GM18498 (cell line): ENCODE results near the gene ANG.
"Not testable (repeated sequence)": the region's sequence is repeated elsewhere in the genome, so short reads cannot be mapped to it uniquely, and the experiment has no call there.

Experiments
- ATAC-seq: cut with Tn5 transposase; IDR thresholded peaks from one replicate; pipeline ENCODE4 v1.9.1; 2021; ENCODE audit warnings: mild to moderate bottlenecking, moderate library complexity; ENCODE audit not compliant: unreplicated experiment

ANG gene

GRCh38 chr14:20697273-20698017 lies 8.9 kb downstream of the ANG start:
- no peak for ATAC-seq

DNA sequence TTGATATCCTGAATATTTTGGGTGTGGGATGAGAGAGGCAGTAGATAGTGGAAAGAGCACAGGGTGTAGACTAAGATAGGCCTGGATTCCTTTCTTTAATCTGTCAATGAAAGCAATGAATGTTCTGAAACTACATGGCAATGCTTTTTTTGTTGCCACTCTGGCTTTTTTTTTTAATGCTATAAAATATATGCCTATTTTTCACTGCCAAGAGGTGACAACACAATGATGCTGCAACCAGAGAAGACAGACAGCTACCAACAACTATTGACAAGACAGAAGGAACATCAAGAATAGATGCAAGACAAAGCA lies 9.4 kb downstream of the ANG start:
- ATAC-seq: no peak

DNA sequence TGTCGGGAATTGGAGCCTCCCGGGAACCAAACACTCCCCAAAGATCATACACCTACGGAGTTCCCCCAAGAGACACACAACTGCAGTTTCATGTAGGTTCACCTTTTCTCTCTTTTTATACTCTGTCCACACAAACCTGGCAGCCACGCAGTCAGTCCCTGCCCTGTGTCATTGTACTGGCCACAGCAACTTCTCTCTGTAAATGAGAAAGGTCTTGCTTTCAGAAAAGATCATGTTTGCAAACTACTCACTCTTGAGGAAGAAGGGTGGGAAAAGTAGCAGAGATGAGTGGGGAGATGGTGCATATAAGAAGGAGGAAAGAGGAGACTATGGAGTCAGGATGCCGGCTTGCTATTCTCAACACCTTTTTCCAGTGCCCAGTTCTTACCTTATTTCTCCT lies 10.4 kb downstream of the ANG start:
- ATAC-seq: no peak

DNA sequence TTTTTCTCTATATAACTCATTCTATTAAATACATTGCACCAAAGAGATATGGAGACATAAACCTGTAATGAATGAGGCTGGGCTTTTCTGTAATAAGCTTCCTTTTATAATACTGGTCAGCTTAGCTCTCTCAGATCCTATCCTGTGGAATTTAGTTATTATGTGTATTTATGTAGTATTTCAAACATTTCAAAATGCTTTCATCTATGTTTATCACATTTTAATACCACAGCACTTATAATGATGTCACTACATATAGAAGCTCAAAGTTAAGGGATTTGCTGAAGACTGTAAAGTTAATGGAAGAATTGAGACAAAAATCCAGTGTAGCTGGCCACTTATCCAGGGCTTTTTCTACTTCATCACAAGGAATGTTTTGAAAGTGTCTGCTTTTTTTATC lies 11.4 kb downstream of the ANG start:
- no peak for ATAC-seq

DNA sequence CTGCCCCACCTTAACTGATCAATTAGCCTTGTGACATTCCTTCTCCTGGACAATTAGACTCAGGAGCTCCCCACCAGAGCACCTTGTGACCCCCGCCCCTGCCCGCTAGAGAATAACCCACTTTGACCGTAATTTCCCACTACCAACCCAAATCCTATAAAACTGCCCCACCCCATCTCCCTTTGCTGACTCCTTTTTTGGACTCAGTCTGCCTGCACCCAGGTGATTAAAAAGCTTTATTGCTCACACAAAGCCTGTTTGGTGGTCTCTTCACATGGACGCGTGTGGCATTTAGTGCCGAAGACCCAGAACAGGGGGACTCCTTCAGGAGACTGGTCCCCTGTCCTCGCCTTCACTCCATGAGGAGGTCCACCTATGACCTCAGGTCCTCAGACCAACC lies 12.4 kb downstream of the ANG start:
- not testable (repeated sequence) for ATAC-seq

GRCh38 chr14:20706657-20707355 lies 18.2 kb downstream of the ANG start:
- ATAC-seq: no peak

- no peak for ATAC-seq
These were observed 19.1 kb downstream of the ANG start for GRCh38 chr14:20707622-20708021.

DNA sequence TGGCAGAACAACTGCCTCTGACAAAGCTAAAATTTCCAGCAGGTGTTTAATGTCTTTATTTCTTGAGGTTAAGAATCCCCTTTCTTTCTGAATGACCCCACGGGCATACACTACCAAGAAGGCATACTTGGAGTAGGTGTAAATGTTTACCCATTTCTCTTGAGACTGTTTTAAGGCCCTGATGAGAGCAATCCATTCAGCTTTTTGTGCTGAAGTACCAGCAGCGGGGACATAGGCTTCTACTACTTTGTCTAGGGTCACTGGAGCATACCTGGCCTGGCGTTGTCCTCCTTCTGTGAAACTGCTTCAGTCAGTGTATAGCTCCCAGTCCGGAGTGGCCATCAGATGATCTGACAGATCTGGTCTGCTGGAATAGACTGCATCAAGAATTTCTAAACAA lies 22.7 kb downstream of the ANG start:
- ATAC-seq: no peak

DNA sequence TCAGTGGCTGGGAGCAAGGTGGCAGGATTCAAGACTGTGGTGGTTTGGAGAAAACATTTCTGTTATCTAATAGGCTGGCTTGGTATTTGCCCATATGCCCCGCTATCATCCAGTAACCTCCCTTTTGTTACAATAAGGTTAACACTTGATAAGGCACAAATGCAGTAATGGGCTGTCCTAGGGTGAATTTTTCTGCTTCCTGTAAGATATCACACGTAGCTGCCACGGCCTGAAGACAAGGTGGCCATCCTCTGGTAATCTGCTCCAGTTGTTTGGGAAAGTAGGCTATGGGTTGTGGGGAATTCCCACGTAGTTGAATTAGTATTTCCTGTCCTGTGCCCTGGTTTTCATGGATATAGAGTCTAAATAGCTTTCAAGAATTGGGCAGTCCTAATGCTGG lies 23.1 kb downstream of the ANG start:
- ATAC-seq: no peak

- no peak for ATAC-seq
These were observed 24.3 kb downstream of the ANG start for GRCh38 chr14:20712904-20713303.

DNA sequence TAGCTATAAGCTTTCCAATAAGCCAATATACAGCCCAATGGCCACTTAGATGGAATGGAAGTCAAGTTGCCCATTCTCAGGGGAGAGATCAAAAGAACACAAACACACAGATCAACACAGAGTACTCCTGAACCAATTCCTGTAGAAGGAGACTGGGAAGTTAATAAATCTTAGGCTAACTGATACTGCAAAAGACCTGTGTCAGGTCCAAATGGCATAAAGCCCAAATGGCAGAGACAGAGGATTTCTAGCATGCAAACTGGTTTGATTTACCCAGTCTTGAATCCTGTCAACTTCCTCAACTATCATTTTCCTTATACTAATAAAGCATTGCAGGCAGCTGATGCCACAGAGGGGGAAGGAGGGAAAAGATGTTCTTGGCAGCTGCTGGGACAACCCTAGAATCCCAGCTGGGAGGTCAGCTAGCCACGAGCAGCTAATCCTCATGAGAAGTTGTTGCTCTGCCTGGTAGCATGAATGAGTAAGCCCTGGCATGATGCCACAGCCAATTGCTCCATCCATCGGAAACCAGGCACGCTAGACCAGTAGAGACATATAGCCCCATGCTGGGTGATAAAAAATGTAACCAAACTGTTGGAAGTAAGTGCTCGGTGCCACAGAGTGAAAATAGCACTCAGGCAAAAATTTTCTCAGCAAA lies 26.2 kb downstream of the ANG start:
- no peak for ATAC-seq

- no peak for ATAC-seq
These were observed 31.2 kb downstream of the ANG start for GRCh38 chr14:20719777-20720176.

DNA sequence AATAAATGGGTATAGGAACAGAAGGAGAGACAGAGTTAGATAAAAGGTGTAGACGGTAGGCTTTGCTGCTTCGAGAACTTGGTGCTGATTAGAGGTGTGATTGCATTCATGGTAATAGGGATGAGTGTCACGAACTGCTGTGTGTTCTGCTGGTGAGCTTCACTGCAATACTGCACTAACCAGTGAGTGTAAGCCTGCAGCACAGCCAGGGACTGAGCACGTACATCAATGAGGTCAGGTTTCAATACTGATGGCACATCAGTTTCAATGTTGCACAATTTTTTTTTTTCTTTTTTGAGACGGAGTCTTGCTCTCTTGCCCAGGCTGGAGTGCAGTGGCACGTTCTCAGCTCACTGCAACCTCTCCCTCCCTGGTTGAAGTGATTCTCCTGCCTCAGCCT lies 32.2 kb downstream of the ANG start:
- no peak for ATAC-seq

DNA sequence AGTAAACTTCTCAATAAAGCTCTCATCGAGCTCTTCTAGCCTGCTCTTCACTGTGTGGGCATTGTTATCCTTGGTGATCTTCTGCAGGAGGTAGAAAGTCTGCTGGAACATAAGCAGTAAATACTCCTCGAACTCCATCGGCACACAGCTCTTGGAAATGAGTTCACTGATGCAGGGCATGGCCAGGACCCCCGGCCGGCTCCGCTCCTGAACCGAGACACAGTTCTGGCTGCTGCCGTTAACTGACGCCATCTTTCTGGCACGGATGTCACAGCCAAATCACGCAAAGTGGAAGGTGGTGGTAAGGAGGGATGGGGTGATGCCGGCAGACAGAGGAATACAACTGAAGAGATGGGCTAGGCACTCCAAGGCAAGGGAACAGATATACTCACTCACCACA lies 33.5 kb downstream of the ANG start:
- no peak for ATAC-seq

DNA sequence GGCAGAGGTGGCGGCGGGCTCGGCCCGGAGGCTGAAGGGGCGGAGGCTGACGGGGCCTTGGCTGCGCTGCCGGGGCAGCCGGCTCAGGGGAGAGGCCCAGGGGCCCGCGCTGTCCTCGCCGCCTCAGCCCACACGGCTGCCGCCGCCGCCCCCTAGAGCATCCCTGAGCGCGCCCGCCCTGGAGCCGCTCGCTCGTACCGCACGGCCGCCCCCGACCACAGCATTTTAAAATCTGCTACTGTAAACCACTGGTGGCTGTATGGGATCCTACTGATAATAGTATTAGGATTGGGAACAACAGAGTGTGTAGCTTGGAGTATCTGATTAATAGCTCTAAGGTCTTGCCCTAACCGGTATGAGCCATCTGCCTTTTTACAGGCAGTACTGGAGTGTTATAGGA lies 34.9 kb downstream of the ANG start:
- ATAC-seq: no peak

- not testable (repeated sequence) for ATAC-seq
These were observed 37.6 kb downstream of the ANG start for GRCh38 chr14:20726121-20726520.

- no peak for ATAC-seq
These were observed 38.0 kb downstream of the ANG start for GRCh38 chr14:20726531-20726930.

DNA sequence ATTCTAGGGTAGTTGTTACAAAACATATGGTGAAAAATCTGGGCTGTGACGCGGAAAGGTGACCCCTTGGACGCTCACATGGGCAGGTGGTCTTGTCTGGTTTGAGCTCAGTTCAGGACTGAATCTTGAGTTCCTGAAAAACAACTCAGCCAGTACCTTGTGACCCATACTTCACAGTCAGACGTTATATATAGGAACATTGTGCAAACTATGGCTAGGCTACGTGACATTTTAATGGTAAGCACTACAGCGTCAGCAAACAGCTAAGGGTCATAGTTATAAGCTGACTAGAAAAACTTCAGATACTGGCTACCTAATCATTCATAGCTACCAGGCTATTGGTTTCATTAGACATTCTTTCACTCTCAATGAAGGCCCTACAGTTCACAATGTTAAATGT lies 42.3 kb downstream of the ANG start:
- no peak for ATAC-seq

- no peak for ATAC-seq
These were observed 43.9 kb downstream of the ANG start for GRCh38 chr14:20732477-20732876.

DNA sequence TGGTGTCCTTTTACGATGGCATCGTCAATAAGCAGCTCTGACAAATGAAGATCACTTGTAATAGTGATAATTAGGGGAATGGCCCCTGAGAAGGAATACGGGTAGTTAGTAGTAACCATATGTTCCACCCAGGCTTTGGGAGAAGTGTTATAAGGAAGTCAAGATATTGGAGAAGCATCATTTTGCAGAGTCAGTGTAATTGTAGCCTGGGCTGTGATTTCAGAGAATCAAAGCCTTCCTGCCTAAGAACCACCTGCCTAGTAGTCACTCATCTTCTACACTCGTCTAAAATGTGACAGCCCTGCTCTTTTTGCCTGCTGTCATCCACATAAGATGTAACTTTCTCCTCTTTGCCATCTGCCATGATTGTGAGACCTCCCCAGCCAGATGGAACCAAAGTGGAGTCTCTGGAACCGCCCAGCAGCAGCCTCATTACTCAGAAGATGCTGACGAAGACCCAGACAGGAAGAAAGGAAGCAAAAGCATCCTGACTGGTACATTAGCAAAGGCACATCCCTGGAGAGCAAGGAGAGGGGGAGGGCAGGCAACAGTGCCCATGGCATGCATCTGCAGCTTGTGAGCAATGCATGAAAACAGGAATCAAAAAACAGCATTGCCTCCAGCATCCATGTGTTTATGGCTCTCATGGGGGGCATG lies 44.5 kb downstream of the ANG start:
- ATAC-seq: no peak

DNA sequence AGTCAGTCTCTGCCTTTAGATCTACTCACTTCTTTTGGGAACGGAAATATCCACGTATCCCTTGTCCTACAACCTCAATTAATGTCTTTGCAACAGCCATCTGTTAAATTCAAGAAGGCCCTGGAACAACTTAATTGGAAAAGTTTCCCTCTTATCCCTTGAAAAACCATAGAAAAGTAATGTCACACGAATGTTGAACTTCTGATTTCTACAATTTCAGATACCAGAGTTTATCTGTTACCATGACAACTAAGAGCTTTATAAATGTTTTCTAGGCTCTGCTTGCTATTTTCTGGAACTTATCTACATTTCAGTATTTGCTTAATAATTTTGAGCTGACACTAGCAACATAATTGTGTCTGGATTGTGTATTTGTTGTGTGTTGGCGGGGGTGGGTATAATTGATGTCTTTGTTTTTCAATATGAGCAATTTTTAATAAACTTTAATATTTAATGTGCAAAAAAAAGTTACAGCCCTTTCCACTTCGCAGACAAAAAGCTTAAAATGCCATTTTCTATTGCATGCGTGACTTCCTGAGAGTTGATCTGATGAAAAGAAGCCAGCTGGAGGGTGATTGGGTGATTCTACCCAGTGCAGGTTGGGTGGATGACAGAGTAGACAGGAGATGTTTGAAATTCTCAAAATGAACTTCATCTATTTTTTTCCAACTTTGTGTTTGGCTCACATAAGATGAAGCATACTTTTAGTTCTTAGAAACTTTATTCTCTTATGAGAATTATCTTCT lies 45.3 kb downstream of the ANG start:
- ATAC-seq: no peak
